A673 (cell line): ENCODE data around the gene METTL25. TPM values are rescaled to one million over a fixed set of nuclear protein-coding genes. Genes with fewer than 3 reads are reported as not detected.

Source experiments
- BruUV-seq: library from RNA; stranded (reverse); fragments of 400-500 nt; replicated peaks from 2 replicates; lab custom pipeline; 2021; lab: Mats Ljungman, UMichigan
- CTCF ChIA-PET: fragments of 300-600 bp; sonication (Branson Sonifier 250); formaldehyde crosslinking; loops from one replicate; lab custom pipeline; 2022; ENCODE audit warnings: antibody characterized with exemption; lab: Charles Lee
- POLR2A ChIA-PET: fragments of 300-600 bp; sonication (Branson Sonifier 250); formaldehyde crosslinking; loops from one replicate; lab custom pipeline; 2022; ENCODE audit warnings: antibody characterized with exemption; ENCODE audit not compliant: low non-redundant PET; lab: Charles Lee
- DNase-seq: peaks from one replicate; pipeline ENCODE4 v3.0.0-alpha.2; 2015; ENCODE audit warnings: low spot score
- H3K27ac ChIP-seq: fragments of 200-600 bp; sonication (generic); 2 replicates; pipeline ENCODE4 v1.5.1; 2016; ENCODE audit warnings: mixed run types, low read depth, mild to moderate bottlenecking, mixed read lengths, antibody characterized with exemption, low read length; ENCODE audit not compliant: poor library complexity, severe bottlenecking
- H3K27me3 ChIP-seq: fragments of 200-600 bp; sonication (generic); replicated peaks from 2 replicates; pipeline ENCODE4 v1.6.1; 2017; ENCODE audit warnings: mixed run types, low read depth, mild to moderate bottlenecking, mixed read lengths, antibody characterized with exemption, low read length; ENCODE audit not compliant: insufficient read depth, poor library complexity
- H3K36me3 ChIP-seq: fragments of 200-600 bp; sonication (generic); 2 replicates; pipeline ENCODE4 v1.6.1; 2016; ENCODE audit warnings: mixed run types, mild to moderate bottlenecking, mixed read lengths, antibody characterized with exemption, low read length; ENCODE audit not compliant: insufficient read depth, poor library complexity, severe bottlenecking
- H3K4me1 ChIP-seq: fragments of 200-600 bp; sonication (generic); 2 replicates; pipeline ENCODE4 v1.6.1; 2017; ENCODE audit warnings: mixed run types, mild to moderate bottlenecking, mixed read lengths, antibody characterized with exemption, low read length; ENCODE audit not compliant: insufficient read depth, poor library complexity, severe bottlenecking
- H3K4me3 ChIP-seq: fragments of 200-600 bp; sonication (generic); 2 replicates; pipeline ENCODE4 v1.5.1; 2016; ENCODE audit warnings: low read depth, mixed run types, mild to moderate bottlenecking, mixed read lengths, low read length; ENCODE audit not compliant: poor library complexity, severe bottlenecking
- H3K9me3 ChIP-seq: fragments of 200-600 bp; sonication (generic); 2 replicates; pipeline ENCODE4 v1.6.1; 2016; ENCODE audit warnings: mixed run types, low read depth, mild to moderate bottlenecking, mixed read lengths, antibody characterized with exemption, low read length; ENCODE audit not compliant: poor library complexity, severe bottlenecking
- CTCF ChIP-seq: fragments of 300-800, 200-600 bp; sonication (generic); conservative IDR thresholded peaks from 2 replicates; pipeline ENCODE4 v1.5.1; 2017; ENCODE audit warnings: low read depth, mild to moderate bottlenecking, antibody characterized with exemption, low read length, moderate library complexity, mixed read lengths
- EZH2 ChIP-seq: fragments of 200-600 bp; sonication (generic); IDR thresholded peaks from 2 replicates; pipeline ENCODE4 v1.6.1; 2017; ENCODE audit warnings: borderline replicate concordance, low read depth, mild to moderate bottlenecking, mixed read lengths, antibody characterized with exemption, low read length; ENCODE audit not compliant: poor library complexity, severe bottlenecking
- intact Hi-C: fragments of 100-400 bp; cut with micrococcal nuclease; formaldehyde crosslinking; loops from one replicate; pipeline ENCODE4 v1.10.0; 2022; ENCODE audit not compliant: unreplicated experiment
- total RNA-seq: library from RNA; stranded (reverse); gene quantifications from 2 replicates; pipeline ENCODE4 v1.2.3, GENCODE V29; 2021

METTL25 gene
- total RNA-seq, 1 experiment from 2014 or later = 5.1 TPM

GRCh38 chr12:82515652-82516051 lies 157.3 kb downstream of the METTL25 start:
- no peaks in the 10 kb centered on the region for H3K27me3 ChIP-seq
- H3K4me1 ChIP-seq = no peaks in the 10 kb centered on the region
- ChIA-PET CTCF (interaction anchor here (0.6 kb wide), 1 partner anchor 1198 kb away, joined by 3 read pairs; no protein-coding TSS in a partner anchor), POLR2A (no interaction called here)
- no peaks in the 10 kb centered on the region for H3K36me3 ChIP-seq
- TF ChIP-seq CTCF (no peak), EZH2 (no peak)
- no TSS peak for BruUV-seq
- no peak overlapping the region for H3K27ac ChIP-seq
- H3K4me3 ChIP-seq = no peak overlapping the region
- intact Hi-C loops = no loop called here
- no peak for DNase-seq
- H3K9me3 ChIP-seq = no peaks in the 10 kb centered on the region

DNA sequence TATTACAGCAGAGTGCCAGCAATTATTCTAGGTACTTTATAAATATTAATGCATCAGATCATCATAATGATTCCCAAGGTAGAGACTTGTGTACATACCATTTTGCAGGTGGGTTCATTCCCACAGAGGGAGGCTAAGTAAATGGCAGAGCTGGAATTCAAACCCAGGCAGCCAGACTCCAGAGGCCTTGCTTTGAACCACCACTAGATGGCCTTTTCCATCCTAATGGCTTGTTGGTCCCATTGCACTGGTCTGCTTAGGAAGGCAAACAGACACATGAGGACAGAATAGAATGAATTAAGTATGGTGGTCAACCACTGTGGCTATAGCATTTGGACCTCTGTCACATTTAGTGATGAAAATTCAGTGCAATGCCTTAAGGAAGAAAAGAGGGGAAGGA lies 158.7 kb downstream of the METTL25 start:
- Histone ChIP-seq H3K36me3 (no peaks in the 10 kb centered on the region), H3K4me1 (no peaks in the 10 kb centered on the region), H3K4me3 (no peak overlapping the region), H3K9me3 (no peaks in the 10 kb centered on the region), H3K27ac (no peak overlapping the region), H3K27me3 (no peaks in the 10 kb centered on the region)
- ChIA-PET CTCF (no interaction called here), POLR2A (no interaction called here)
- no TSS peak for BruUV-seq
- DNase-seq = peak; percentile 52
- peak; percentile 76 for TF ChIP-seq CTCF
- TF ChIP-seq EZH2 = no peak
- intact Hi-C loops = no loop called here

- H3K27me3 ChIP-seq = no peaks in the 10 kb centered on the region
- no peaks in the 10 kb centered on the region for H3K9me3 ChIP-seq
- no TSS peak for BruUV-seq
- POLR2A ChIA-PET = no interaction called here
- H3K27ac ChIP-seq = no peak overlapping the region
- H3K36me3 ChIP-seq = no peaks in the 10 kb centered on the region
- intact Hi-C loops = no loop called here
- CTCF ChIA-PET = no interaction called here
- no peak overlapping the region for H3K4me3 ChIP-seq
- H3K4me1 ChIP-seq = no peaks in the 10 kb centered on the region
- TF ChIP-seq CTCF (no peak), EZH2 (no peak)
- DNase-seq = no peak
These were observed 159.5 kb downstream of the METTL25 start for GRCh38 chr12:82517808-82518207.
